Ovary (tissue), 3 donors: ENCODE data around the gene TIFAB.

Experiments
- EP300 ChIP-seq: sonication (generic); formaldehyde crosslinking; IDR thresholded peaks from one replicate; pipeline ENCODE4 v1.6.1; 2017; ENCODE audit warnings: antibody characterized with exemption
- TF ChIP-seq, protein P1 (sequence below), 3 donors: fragments of 450-650 bp in 2 of 3; fragments of 200-600 bp in 1 of 3; IDR thresholded peaks; one replicate each; pipeline versions ENCODE4 v1.5.1 to v1.8.0; 2016 to 2022; ENCODE audit warnings: antibody characterized with exemption in 3 of 3, mild to moderate bottlenecking in 1 of 3
- donor health status: DM: no; HTN: no; CAD: no.

DNA sequence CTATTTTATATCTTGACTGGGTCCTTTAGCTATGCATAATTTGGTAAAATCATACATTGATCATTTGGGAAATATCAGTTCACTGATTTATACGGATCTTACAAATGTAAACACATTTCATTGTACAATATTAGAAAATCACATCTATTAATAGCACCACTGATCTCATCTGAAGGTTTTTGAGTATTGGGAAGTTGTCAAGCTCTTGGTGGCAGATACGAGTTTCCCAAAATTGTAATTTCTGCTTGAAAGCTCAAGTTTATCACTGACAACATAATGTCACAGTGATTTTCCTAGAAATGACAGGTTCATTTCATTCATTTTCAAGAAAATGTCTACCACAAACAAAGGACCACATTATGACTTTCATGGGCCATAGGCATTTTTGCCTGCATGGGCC is 50.1 kb downstream of the TIFAB start:
- TF ChIP-seq, protein P1, sequence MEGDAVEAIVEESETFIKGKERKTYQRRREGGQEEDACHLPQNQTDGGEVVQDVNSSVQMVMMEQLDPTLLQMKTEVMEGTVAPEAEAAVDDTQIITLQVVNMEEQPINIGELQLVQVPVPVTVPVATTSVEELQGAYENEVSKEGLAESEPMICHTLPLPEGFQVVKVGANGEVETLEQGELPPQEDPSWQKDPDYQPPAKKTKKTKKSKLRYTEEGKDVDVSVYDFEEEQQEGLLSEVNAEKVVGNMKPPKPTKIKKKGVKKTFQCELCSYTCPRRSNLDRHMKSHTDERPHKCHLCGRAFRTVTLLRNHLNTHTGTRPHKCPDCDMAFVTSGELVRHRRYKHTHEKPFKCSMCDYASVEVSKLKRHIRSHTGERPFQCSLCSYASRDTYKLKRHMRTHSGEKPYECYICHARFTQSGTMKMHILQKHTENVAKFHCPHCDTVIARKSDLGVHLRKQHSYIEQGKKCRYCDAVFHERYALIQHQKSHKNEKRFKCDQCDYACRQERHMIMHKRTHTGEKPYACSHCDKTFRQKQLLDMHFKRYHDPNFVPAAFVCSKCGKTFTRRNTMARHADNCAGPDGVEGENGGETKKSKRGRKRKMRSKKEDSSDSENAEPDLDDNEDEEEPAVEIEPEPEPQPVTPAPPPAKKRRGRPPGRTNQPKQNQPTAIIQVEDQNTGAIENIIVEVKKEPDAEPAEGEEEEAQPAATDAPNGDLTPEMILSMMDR (IDR thresholded peaks at IDR 0.05) = no peak
- no peak for TF ChIP-seq EP300
